Choroid plexus epithelial cell (primary cell): ENCODE data around the gene SAMD1.
A peak's percentile ranks its signal among the peaks of the same experiment; 100 is the strongest.

Experiments
- DNase-seq: peaks from one replicate; pipeline ENCODE4 v3.0.0-alpha.2; 2010; ENCODE audit warnings: low read depth
- H3K4me3 ChIP-seq: 2 replicates; pipeline ENCODE4 v1.5.1; 2011; ENCODE audit warnings: low read depth, mild to moderate bottlenecking, control low read depth, low read length, moderate library complexity
- TF ChIP-seq, protein P1 (sequence below): conservative IDR thresholded peaks from 2 replicates; pipeline ENCODE4 v1.5.1; 2011; ENCODE audit warnings: low read depth, mild to moderate bottlenecking, control low read depth, inconsistent platforms, low read length, moderate library complexity

SAMD1 gene

DNA sequence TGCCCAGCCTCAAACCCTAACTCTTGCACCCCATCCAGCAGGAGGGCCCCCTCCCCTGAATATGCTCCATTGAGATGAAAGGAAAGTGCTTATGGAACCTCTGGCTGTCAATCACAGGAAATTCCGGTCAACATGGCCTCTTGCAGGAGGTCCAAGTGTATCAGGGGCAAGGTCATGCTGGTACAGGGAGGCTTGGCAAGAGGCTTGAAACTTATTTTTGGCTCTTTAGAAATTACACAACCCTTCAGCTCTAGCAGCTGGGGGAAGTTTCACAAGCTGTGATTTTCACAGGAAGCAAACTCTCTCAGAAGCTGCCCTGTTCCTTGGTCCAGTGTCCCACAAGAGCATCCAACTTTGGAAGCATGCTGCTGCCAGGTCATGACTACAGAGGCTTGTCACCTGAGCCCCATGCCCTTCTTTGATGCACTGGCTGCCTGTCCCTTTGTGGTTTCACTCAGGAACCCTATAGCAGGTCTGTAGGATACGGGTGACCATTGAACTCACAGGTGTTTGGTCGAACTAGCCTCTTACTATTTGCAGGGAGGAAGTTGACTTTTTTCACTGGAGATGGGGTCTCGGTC lies 37.5 kb upstream of the SAMD1 start:
- TF ChIP-seq, protein P1, sequence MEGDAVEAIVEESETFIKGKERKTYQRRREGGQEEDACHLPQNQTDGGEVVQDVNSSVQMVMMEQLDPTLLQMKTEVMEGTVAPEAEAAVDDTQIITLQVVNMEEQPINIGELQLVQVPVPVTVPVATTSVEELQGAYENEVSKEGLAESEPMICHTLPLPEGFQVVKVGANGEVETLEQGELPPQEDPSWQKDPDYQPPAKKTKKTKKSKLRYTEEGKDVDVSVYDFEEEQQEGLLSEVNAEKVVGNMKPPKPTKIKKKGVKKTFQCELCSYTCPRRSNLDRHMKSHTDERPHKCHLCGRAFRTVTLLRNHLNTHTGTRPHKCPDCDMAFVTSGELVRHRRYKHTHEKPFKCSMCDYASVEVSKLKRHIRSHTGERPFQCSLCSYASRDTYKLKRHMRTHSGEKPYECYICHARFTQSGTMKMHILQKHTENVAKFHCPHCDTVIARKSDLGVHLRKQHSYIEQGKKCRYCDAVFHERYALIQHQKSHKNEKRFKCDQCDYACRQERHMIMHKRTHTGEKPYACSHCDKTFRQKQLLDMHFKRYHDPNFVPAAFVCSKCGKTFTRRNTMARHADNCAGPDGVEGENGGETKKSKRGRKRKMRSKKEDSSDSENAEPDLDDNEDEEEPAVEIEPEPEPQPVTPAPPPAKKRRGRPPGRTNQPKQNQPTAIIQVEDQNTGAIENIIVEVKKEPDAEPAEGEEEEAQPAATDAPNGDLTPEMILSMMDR, result no peak
- no peak overlapping the region for H3K4me3 ChIP-seq
- DNase-seq, result peak; percentile 33

DNA sequence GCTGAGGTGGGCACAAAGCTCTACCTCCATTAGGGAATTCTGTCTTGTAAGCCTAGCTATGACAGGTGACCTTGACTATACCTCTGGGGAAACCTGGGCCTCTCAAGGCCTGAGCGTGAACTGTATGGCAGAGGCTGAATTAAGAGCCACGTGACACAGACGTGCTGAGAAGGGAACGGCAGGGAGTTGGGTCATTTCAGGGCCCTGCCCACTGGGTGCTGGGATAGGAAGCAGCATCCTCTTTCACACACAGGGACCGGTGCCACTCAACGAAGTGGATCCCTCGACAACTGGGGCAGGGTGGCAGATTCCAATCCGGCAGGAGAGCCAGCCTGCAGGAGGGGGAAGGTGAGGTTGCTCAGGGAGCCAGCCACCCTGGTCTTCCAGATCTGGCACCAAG lies 36.6 kb upstream of the SAMD1 start:
- H3K4me3 ChIP-seq, result no peak overlapping the region
- DNase-seq, result no peak
- TF ChIP-seq, protein P1, result no peak

DNA sequence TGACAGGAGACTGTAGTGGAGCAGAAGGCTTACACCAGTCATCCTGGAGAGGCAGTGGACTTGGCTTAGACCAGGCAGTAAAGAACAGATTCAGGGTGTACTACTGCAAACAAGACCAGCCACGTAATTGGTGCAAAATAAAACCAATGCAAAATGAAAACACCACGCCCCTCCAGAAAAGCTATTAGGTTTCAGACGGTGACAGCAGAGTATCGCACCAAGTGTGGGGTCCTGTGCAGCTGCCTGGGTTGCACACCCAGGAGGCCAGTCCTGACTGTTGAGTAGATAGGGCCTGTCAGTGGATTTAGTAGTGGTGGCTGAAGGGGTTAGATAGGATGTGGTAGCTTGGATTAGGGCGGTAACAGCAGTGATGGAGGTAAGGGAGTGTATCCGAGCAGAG lies 32.4 kb upstream of the SAMD1 start:
- no peak for DNase-seq
- no peak overlapping the region for H3K4me3 ChIP-seq
- TF ChIP-seq, protein P1, result no peak

DNA sequence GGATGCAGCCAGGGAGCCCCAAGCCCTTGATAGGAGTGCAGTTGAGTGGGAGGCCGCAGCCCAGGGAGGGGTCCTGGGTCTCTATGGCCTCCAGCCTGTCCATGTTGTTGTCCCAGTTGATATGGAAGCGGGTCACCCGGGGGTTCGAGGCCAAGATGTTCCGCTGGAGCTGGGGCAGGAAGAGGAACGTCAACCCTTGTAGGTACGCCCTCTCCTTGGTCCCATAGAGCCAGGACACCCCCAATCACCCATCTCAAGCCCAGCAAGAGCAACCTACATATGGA lies 29.9 kb upstream of the SAMD1 start:
- TF ChIP-seq, protein P1, result no peak
- H3K4me3 ChIP-seq, result no peak overlapping the region
- DNase-seq, result no peak

DNA sequence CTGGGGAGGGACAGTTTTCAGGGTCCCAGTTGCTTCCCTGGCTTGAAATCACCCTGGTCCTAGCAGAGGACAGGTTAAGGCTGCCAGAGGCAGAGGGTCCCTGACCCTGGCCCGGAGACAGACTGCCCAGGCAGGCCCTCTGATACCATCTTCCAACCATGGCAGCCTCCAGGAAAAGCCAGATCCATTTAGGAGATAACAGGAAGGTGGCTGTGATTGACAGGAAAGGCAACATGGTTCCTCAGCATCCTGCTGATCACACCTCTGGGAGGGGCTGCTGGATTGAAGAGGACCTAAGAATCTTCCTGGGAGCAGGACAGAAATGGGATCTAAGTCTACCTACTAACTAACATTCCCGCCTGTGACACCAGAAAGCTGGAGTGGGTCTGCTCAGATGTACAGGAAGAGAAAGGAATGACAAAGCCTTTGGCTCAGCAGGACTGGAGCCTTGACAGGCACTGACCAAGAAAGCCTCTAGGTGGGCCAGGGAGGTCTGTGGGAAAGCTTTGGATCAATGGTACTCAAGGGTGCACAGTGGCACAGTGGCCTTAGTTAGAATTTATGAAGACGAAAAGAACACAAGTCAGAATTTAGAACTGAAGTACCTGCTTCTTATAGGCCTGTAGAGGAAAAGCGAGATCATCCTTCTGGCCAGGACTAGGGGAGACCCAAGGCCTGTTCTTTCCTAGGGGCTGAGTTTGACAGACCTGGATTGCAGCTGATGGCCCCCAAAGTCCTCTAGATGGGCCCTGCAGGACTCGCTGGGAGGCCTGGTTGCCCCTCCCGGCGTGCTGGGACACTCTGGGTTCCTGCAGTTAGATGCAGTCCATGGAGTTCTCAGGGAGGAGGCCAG lies 29.3 kb upstream of the SAMD1 start:
- TF ChIP-seq, protein P1, result no peak
- no peak for DNase-seq
- H3K4me3 ChIP-seq, result no peak overlapping the region

DNA sequence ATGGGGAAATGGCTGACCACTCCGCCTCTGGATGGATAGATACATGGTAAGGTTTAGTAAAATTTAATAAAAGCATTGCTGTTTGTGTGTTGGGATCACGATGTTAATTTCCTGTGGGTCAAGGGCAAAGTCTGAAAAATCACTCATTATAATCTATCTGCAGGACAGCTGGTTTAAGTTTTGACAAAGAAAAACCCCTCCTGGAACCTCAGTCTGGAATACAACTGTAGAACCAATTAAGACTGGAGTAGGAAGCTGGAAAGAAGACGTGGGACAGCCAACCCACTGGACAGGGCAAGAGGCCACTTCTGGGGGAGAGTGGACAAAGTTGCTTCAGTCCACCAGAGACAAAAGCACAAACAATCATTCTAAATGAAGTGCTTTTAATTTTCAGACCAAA lies 28.6 kb upstream of the SAMD1 start:
- no peak overlapping the region for H3K4me3 ChIP-seq
- TF ChIP-seq, protein P1, result no peak
- DNase-seq, result no peak
